Neuron (in vitro differentiated cells): ENCODE measurements around the gene PSD2.

Source experiments
- H2AFZ ChIP-seq: one replicate; pipeline ENCODE4 v1.6.1; 2013; ENCODE audit warnings: low read depth, mild to moderate bottlenecking, inconsistent platforms, low read length, moderate library complexity
- H3K27me3 ChIP-seq: one replicate; pipeline ENCODE4 v1.6.1; 2013; ENCODE audit warnings: low read length; ENCODE audit not compliant: insufficient read depth
- H3K36me3 ChIP-seq: one replicate; pipeline ENCODE4 v1.6.1; 2013; ENCODE audit warnings: low read length; ENCODE audit not compliant: insufficient read depth
- H3K4me1 ChIP-seq: one replicate; pipeline ENCODE4 v1.6.1; 2013; ENCODE audit warnings: low read length; ENCODE audit not compliant: insufficient read depth
- H3K4me3 ChIP-seq: 2 replicates; pipeline ENCODE4 v1.5.1; 2013; ENCODE audit warnings: mild to moderate bottlenecking, low read length, moderate library complexity
- H3K9me3 ChIP-seq: one replicate; pipeline ENCODE4 v1.6.1; 2013; ENCODE audit warnings: low read length

The PSD2 gene

DNA sequence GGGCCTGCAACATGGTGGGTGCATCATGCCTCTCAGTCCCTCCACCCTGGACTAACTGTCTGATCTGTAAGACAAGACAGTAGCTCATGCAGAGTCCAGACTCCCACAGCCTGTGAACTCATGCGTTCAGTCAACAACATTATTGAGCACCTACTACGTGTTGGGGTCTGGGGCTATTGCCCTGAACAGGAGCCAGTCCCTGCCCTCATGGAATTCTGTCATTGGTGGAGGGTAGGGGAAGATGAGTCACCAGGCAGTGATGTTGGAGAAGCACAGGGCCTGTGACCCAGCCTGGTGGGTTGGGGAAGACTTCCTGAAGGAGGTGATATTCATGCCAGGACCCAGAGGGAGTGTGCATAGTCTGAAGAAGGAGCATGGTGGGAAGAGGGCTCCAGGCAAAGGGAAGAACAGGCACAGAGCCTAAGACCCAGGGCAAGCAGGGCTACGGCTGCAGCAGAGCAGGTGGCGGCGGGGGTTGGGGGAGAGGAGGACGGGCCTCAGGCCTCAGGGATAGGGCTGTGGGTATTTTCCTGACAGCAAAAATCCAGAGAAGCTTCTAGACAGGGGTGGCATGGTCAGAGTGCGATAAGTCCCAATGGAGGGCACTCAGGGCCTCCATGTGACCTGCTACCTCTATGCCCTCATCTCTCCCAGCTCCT is 26.7 kb upstream of the PSD2 start:
- Histone ChIP-seq H3K27me3 (no peaks in the 10 kb centered on the region), H3K4me1 (peaks cover 15% of the 10 kb centered on the region), H2AFZ (no peak overlapping the region)

DNA sequence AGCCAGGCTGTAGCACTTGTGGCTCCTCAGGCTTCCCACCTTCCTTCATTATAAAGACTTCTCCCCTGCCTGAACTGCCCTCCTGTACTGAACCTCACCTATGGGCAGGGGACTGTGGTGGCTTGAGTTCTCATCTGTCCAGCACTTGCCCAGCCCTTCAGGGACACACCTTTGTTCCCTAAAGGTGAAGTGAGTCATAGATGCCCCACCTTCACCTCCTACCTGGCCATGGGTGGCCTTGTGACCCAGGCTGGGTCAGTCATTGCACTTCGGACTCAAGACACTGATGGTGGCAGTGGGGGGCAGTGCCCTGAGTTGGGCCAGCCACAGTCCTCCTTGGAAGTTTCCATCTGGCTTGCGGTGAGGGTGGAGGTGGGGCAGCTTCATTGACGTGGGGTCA is 26.1 kb upstream of the PSD2 start:
- Histone ChIP-seq H3K27me3 (no peaks in the 10 kb centered on the region), H3K36me3 (no peaks in the 10 kb centered on the region), H3K4me1 (peaks cover 9% of the 10 kb centered on the region), H3K4me3 (no peak overlapping the region), H2AFZ (no peak overlapping the region), H3K9me3 (no peaks in the 10 kb centered on the region)

More for the DNA sequence above, 26.7 kb upstream of the PSD2 start:
- Histone ChIP-seq H3K4me3 (no peak overlapping the region), H3K9me3 (no peaks in the 10 kb centered on the region), H3K36me3 (no peaks in the 10 kb centered on the region)

- H3K36me3 ChIP-seq = no peaks in the 10 kb centered on the region
- H3K4me1 ChIP-seq = no peaks in the 10 kb centered on the region
- no peaks in the 10 kb centered on the region for H3K27me3 ChIP-seq
- H3K4me3 ChIP-seq = no peak overlapping the region
- H2AFZ ChIP-seq = no peak overlapping the region
- no peaks in the 10 kb centered on the region for H3K9me3 ChIP-seq
Observed at GRCh38 chr5:139770722-139771121, 24.9 kb upstream of the PSD2 start.

- Histone ChIP-seq H3K27me3 (peaks cover 7% of the 10 kb centered on the region), H2AFZ (no peak overlapping the region), H3K36me3 (no peaks in the 10 kb centered on the region), H3K4me3 (no peak overlapping the region), H3K9me3 (no peaks in the 10 kb centered on the region), H3K4me1 (no peaks in the 10 kb centered on the region)
Observed at GRCh38 chr5:139772089-139772791, 23.4 kb upstream of the PSD2 start.

GRCh38 chr5:139772927-139773690 is 22.5 kb upstream of the PSD2 start:
- Histone ChIP-seq H2AFZ (no peak overlapping the region), H3K27me3 (peaks cover 7% of the 10 kb centered on the region), H3K4me3 (no peak overlapping the region), H3K36me3 (no peaks in the 10 kb centered on the region), H3K4me1 (no peaks in the 10 kb centered on the region), H3K9me3 (no peaks in the 10 kb centered on the region)

DNA sequence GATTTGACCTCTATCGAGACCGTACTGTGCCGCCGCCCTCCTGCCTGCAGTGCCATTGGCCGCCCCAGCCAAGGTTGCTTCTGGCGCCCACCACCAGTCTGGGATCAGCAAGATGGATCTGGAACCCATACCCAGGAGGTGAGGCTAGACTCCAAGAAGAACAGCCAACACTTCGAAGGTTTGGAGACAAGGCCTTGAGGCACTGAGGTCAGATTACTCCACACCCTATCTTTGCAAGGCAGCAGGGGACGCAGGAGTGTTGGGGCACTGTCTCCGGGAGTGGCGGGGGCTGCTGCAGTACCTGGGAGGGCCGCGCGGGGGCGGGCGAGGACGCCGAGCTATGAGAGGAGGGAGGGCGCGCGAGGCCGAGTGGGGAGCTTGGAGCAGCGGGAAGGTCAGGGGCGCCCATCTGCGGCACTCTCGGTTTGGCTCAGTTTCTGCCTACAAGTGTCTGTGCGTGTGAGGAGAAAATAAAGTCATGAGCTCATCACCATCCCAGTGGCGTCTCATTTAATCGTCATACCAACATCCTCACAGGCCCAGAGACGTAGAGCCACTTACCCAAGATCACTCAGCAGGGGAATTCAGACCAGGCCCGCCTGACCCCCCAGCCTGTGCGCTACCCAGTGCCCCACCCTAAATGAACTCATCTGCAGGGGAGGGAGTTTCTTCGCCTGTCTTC is 20.5 kb upstream of the PSD2 start:
- Histone ChIP-seq H3K27me3 (peaks cover 10% of the 10 kb centered on the region), H3K4me3 (no peak overlapping the region), H3K4me1 (no peaks in the 10 kb centered on the region), H2AFZ (no peak overlapping the region), H3K36me3 (no peaks in the 10 kb centered on the region), H3K9me3 (no peaks in the 10 kb centered on the region)

DNA sequence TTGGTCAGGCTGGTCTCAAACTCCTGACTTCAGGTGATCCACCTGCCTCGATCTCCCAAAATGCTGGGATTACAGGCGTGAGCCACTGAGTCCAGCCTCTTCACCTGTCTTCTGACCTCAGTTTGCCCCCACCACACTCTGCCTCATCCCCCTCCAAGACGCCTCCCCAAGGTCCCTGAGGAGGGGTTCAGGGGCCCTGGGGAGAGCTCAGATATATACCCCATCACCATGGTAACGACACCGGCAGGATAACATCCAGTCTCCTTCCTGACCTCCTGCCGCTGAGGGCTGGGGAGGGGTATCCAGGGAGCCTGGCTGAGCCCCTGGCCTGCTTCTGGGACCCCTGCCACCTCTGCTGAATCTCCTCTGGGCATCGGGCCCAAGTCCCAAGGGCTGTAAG is 19.7 kb upstream of the PSD2 start:
- no peaks in the 10 kb centered on the region for H3K9me3 ChIP-seq
- no peak overlapping the region for H3K4me3 ChIP-seq

GRCh38 chr5:139776861-139777260 is 18.7 kb upstream of the PSD2 start:
- Histone ChIP-seq H3K36me3 (no peaks in the 10 kb centered on the region), H3K9me3 (no peaks in the 10 kb centered on the region), H3K4me1 (no peaks in the 10 kb centered on the region), H3K4me3 (no peak overlapping the region), H3K27me3 (peaks cover 10% of the 10 kb centered on the region), H2AFZ (no peak overlapping the region)

More for the DNA sequence above, 19.7 kb upstream of the PSD2 start:
- Histone ChIP-seq H3K4me1 (no peaks in the 10 kb centered on the region), H2AFZ (no peak overlapping the region), H3K27me3 (peaks cover 10% of the 10 kb centered on the region), H3K36me3 (no peaks in the 10 kb centered on the region)

DNA sequence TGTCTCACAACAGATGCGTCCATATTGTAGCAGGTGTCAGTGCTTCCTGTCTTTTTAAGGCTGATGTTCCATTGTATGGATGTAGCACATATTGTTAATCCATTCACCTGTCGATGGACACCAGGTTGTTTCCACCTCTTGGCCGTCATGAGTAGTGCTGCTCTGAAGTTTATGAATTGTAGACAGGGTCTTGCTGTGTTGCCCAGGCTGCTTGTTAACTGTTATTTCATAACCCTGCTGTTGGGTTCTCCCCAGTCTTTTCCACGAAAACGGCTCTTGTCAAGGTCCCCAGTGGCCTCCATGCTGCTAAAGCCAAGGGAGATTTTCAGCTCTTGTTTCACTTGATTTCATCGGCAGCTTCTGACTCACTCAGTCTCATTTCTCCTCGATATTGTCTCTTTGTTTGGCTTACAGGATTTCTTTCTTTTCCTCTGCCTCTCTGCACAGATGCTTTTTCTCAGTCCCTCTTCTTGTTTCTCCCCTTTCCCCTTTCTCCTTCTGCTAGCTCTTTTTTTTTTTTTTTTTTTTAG is 12.1 kb upstream of the PSD2 start:
- no peak overlapping the region for H2AFZ ChIP-seq
- H3K4me1 ChIP-seq = peaks cover 4% of the 10 kb centered on the region
- no peaks in the 10 kb centered on the region for H3K36me3 ChIP-seq
- no peak overlapping the region for H3K4me3 ChIP-seq
- H3K27me3 ChIP-seq = peaks cover 3% of the 10 kb centered on the region
- no peaks in the 10 kb centered on the region for H3K9me3 ChIP-seq

GRCh38 chr5:139784488-139784887 is 11.1 kb upstream of the PSD2 start:
- Histone ChIP-seq H3K4me1 (peaks cover 9% of the 10 kb centered on the region), H3K27me3 (peaks cover 2% of the 10 kb centered on the region), H3K9me3 (no peaks in the 10 kb centered on the region), H2AFZ (no peak overlapping the region), H3K36me3 (no peaks in the 10 kb centered on the region), H3K4me3 (no peak overlapping the region)

GRCh38 chr5:139787257-139787567 is 8.4 kb upstream of the PSD2 start:
- Histone ChIP-seq H2AFZ (no peak overlapping the region), H3K4me1 (peaks cover 9% of the 10 kb centered on the region), H3K9me3 (no peaks in the 10 kb centered on the region), H3K4me3 (no peak overlapping the region), H3K36me3 (no peaks in the 10 kb centered on the region), H3K27me3 (no peaks in the 10 kb centered on the region)

DNA sequence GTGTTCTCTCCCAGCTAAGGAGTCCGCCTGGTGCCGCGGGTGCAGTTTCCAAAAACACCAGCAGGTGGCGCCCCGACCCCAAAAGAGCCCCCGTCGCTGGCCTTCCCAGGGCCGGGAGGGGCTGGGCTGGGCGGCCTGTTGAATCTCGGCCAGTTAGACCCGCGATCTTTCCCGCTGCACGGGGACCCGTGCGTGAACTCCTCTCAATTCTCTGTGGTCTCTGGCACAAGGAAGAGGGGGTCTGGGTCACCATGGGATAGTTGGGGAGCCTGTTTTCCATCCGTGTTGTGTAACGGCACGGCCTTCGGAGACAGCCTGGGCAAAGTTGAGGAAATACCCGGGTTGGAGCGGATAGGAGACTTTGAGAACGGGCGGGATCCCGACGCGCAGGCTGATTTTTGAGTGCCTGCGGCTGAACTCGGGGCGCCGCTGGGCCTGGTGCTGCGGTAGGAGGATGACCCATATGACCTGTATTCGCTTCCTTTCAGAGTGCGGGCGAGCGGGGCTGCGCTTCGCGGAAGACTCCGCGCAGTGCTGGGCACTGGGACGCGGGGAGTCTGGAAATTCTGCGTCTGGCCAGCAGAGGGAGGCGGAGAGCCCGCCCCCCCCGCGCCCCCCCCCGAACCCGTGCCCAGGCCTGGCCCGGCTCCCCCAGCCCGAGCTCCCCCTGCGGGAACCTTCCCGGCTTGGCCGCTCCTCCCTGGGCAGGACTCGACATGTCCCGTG is 7.9 kb upstream of the PSD2 start:
- Histone ChIP-seq H3K36me3 (no peaks in the 10 kb centered on the region), H3K9me3 (no peaks in the 10 kb centered on the region), H2AFZ (peak overlapping the region; percentile 77), H3K4me1 (peaks cover 9% of the 10 kb centered on the region), H3K27me3 (no peaks in the 10 kb centered on the region), H3K4me3 (peak overlapping the region; percentile 54)
